Measurements from ENCODE around the gene RIPOR2. TPM values are rescaled to one million over a fixed set of nuclear protein-coding genes. Genes with fewer than 3 reads are reported as not detected.

RIPOR2 gene
- total and polyA plus RNA-seq, 7 donors, result 1.6 to 29.7 (median 6.1) TPM

- 98% methylated on average over 4 of the region's 4 CpGs for WGBS, 2 donors
- Histone ChIP-seq H3K9me3 (no peaks in the 10 kb centered on the region), H3K4me3 (no peak overlapping the region), H3K36me3 (peaks cover 0 to 19% (median 0%) of the 10 kb centered on the region in 4 donors), H3K4me1 (no peaks in the 10 kb centered on the region), H3K27me3 (no peaks in the 10 kb centered on the region), H3K27ac (no peak overlapping the region)
- intact Hi-C loops (cut with DNase I), result no loop called here
- TF ChIP-seq POLR2A (IDR thresholded peaks at IDR 0.05), result no peak
- no peak for TF ChIP-seq CTCF (IDR thresholded peaks at IDR 0.05)
- TF ChIP-seq POLR2AphosphoS5 (IDR thresholded peaks at IDR 0.05), result no peak
- no peak for TF ChIP-seq EP300 (IDR thresholded peaks at IDR 0.05)
- no peak for DNase-seq
Measured at GRCh38 chr6:24868765-24869164, 67.0 kb downstream of the RIPOR2 start.

GRCh38 chr6:24867104-24867703 lies 68.6 kb downstream of the RIPOR2 start:
- TF ChIP-seq EP300 (IDR thresholded peaks at IDR 0.05) (no peak), CTCF (IDR thresholded peaks at IDR 0.05) (no peak), POLR2AphosphoS5 (IDR thresholded peaks at IDR 0.05) (no peak), POLR2A (IDR thresholded peaks at IDR 0.05) (no peak)
- Histone ChIP-seq H3K27ac (no peak overlapping the region), H3K36me3 (peaks cover 0 to 12% (median 0%) of the 10 kb centered on the region in 4 donors), H3K9me3 (no peaks in the 10 kb centered on the region), H3K27me3 (no peaks in the 10 kb centered on the region), H3K4me1 (no peaks in the 10 kb centered on the region), H3K4me3 (no peak overlapping the region)
- intact Hi-C loops (cut with DNase I), result no loop called here
- DNase-seq, result no peak
- WGBS, 2 donors, result 95% methylated on average over 3 of the region's 3 CpGs

GRCh38 chr6:24865161-24865560 lies 70.6 kb downstream of the RIPOR2 start:
- intact Hi-C loops (cut with DNase I), result no loop called here
- Histone ChIP-seq H3K9me3 (no peaks in the 10 kb centered on the region), H3K4me3 (no peak overlapping the region), H3K4me1 (no peaks in the 10 kb centered on the region), H3K27ac (no peak overlapping the region), H3K27me3 (no peaks in the 10 kb centered on the region), H3K36me3 (peaks cover 0 to 24% (median 0%) of the 10 kb centered on the region in 4 donors)
- no peak for TF ChIP-seq EP300 (IDR thresholded peaks at IDR 0.05)
- no peak for TF ChIP-seq POLR2A (IDR thresholded peaks at IDR 0.05)
- no peak for TF ChIP-seq POLR2AphosphoS5 (IDR thresholded peaks at IDR 0.05)
- no peak for TF ChIP-seq CTCF (IDR thresholded peaks at IDR 0.05)
- 76 to 85% methylated on average over 6 of the region's 6 CpGs for WGBS, 2 donors
- DNase-seq, result no peak

DNA sequence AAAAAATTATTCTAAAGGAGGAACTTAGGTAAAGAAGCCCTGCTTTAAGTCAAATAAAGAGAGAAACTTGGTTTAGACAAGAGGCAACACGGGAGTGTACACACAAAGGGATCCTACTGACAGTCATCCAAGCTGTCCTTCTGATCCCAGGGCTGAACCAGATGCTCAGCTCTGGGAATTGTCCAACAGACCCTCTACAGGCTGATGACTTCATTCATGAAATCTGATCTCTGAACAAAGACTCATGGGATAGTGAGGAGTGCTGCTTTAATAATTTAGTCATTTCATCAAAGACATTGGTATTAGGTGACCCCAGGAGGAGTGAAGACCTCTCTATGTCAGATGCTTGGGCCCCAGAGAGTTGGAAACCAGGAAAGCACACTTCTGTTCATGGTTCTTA lies 71.4 kb downstream of the RIPOR2 start:
- WGBS, 2 donors, result 66 to 75% methylated on average over 1 of the region's 1 CpG
- Histone ChIP-seq H3K36me3 (peaks cover 0 to 27% (median 0%) of the 10 kb centered on the region in 4 donors), H3K9me3 (no peaks in the 10 kb centered on the region), H3K27me3 (no peaks in the 10 kb centered on the region), H3K4me3 (no peak overlapping the region), H3K27ac (no peak overlapping the region), H3K4me1 (no peaks in the 10 kb centered on the region)
- DNase-seq, result no peak
- TF ChIP-seq CTCF (IDR thresholded peaks at IDR 0.05), result no peak
- TF ChIP-seq POLR2AphosphoS5 (IDR thresholded peaks at IDR 0.05), result no peak
- no peak for TF ChIP-seq EP300 (IDR thresholded peaks at IDR 0.05)
- no peak for TF ChIP-seq POLR2A (IDR thresholded peaks at IDR 0.05)
- intact Hi-C loops (cut with DNase I), result no loop called here

DNA sequence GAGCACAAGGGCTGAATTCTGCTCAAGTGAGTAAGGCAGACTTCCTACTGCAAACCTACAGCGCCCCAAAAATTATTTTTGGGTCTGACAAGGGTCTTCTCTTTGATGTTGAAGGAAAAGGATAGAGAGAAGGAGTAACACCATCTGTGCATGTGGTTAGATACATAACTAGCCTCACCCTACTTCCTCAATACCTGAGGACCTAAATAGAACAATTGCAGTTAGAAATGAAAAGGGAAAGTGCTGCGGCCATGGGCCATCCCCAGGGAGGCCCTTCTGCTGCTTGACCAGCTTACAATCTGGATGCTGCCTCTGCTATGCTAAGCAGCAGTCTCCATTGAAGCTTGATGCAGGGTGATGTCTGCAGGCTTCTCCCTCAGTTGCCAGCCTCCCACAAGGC lies 73.8 kb downstream of the RIPOR2 start:
- intact Hi-C loops (cut with DNase I), result no loop called here
- no peak overlapping the region for H3K4me3 ChIP-seq
- H3K4me1 ChIP-seq, result no peaks in the 10 kb centered on the region
- H3K9me3 ChIP-seq, result no peaks in the 10 kb centered on the region
- DNase-seq, result no peak
- H3K27ac ChIP-seq, result no peak overlapping the region
- TF ChIP-seq EP300 (IDR thresholded peaks at IDR 0.05) (no peak), POLR2A (IDR thresholded peaks at IDR 0.05) (no peak), CTCF (IDR thresholded peaks at IDR 0.05) (no peak), POLR2AphosphoS5 (IDR thresholded peaks at IDR 0.05) (no peak)
- WGBS, 2 donors, result 47 to 80% methylated on average over 2 of the region's 2 CpGs
- H3K27me3 ChIP-seq, result no peaks in the 10 kb centered on the region
- H3K36me3 ChIP-seq, result peaks cover 0 to 29% (median 0%) of the 10 kb centered on the region in 4 donors
